IPS-15b (cell line): ENCODE measurements around the gene HIVEP2.

Source experiments
- H3K27me3 ChIP-seq: one replicate; pipeline ENCODE4 v1.6.1; 2013; ENCODE audit warnings: low read length; ENCODE audit not compliant: control insufficient read depth, insufficient read depth
- H3K36me3 ChIP-seq: one replicate; pipeline ENCODE4 v1.6.1; 2013; ENCODE audit warnings: low read length; ENCODE audit not compliant: control insufficient read depth, insufficient read depth
- H3K4me1 ChIP-seq: one replicate; pipeline ENCODE4 v1.6.1; 2013; ENCODE audit warnings: mild to moderate bottlenecking, low read length; ENCODE audit not compliant: control insufficient read depth, insufficient read depth
- H3K4me3 ChIP-seq: one replicate; pipeline ENCODE4 v1.5.1; 2013; ENCODE audit warnings: low read depth, low read length
- H3K9ac ChIP-seq: one replicate; pipeline ENCODE4 v1.6.1; 2013; ENCODE audit warnings: low read depth, mild to moderate bottlenecking, low read length
- H3K9me3 ChIP-seq: one replicate; pipeline ENCODE4 v1.6.1; 2013; ENCODE audit warnings: mild to moderate bottlenecking, low read length; ENCODE audit not compliant: control insufficient read depth, insufficient read depth

Gene HIVEP2

DNA sequence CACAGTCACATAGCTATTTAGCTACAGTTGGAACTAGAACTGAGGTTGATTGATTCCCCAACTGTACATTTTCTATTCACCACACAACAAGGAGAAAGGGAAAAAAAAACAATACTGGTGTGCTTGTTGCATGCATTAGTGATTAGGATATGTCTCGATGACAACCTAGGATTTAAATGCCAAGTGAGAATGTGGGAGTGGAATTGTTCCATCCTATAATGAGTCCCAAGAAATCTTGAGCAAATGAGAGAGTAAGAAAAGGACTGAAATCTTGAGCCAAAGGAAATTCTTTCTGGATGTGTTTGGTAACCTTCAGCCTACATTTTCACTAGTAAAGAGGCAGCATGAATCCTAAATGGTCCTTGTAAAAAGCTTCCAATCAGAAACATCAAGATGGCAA lies 232.7 kb downstream of the HIVEP2 start:
- Histone ChIP-seq H3K4me1 (peaks cover 2% of the 10 kb centered on the region), H3K4me3 (no peak overlapping the region)

DNA sequence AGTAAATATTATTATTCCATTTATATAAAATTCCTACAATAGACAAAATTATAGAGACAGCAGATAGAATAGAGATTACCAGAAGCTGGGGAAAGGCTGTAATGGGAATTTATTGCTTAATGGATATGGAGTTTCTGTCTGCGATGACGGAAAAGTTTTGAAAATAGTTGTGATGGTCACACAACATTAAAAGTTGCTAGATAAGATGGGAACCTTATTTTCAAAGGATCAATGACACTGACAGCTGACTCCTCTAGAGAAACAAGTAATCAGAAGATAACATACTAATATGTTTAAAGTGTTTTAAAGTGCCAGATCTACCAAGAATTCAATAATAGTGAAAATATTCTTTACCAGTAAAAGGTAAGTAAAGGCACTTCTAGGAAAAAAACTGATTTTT lies 236.3 kb downstream of the HIVEP2 start:
- Histone ChIP-seq H3K4me1 (no peaks in the 10 kb centered on the region), H3K4me3 (no peak overlapping the region), H3K9me3 (no peaks in the 10 kb centered on the region), H3K27me3 (no peaks in the 10 kb centered on the region), H3K9ac (no peak overlapping the region), H3K36me3 (no peaks in the 10 kb centered on the region)

More for the DNA sequence above, 232.7 kb downstream of the HIVEP2 start:
- Histone ChIP-seq H3K27me3 (no peaks in the 10 kb centered on the region), H3K9ac (no peak overlapping the region), H3K36me3 (no peaks in the 10 kb centered on the region), H3K9me3 (no peaks in the 10 kb centered on the region)

GRCh38 chr6:142707255-142707654 lies 237.7 kb downstream of the HIVEP2 start:
- H3K4me1 ChIP-seq: peaks cover 3% of the 10 kb centered on the region
- H3K9ac ChIP-seq: no peak overlapping the region
- H3K36me3 ChIP-seq: no peaks in the 10 kb centered on the region
- no peaks in the 10 kb centered on the region for H3K27me3 ChIP-seq
- no peaks in the 10 kb centered on the region for H3K9me3 ChIP-seq
- H3K4me3 ChIP-seq: no peak overlapping the region

- H3K4me1 ChIP-seq: peaks cover 3% of the 10 kb centered on the region
- no peak overlapping the region for H3K4me3 ChIP-seq
- no peaks in the 10 kb centered on the region for H3K36me3 ChIP-seq
- H3K27me3 ChIP-seq: no peaks in the 10 kb centered on the region
- H3K9me3 ChIP-seq: no peaks in the 10 kb centered on the region
- no peak overlapping the region for H3K9ac ChIP-seq
Observed at GRCh38 chr6:142706210-142706609, 238.8 kb downstream of the HIVEP2 start.

- Histone ChIP-seq H3K4me3 (no peak overlapping the region), H3K9ac (no peak overlapping the region), H3K27me3 (no peaks in the 10 kb centered on the region), H3K36me3 (no peaks in the 10 kb centered on the region), H3K4me1 (peaks cover 3% of the 10 kb centered on the region), H3K9me3 (no peaks in the 10 kb centered on the region)
Observed at GRCh38 chr6:142705054-142705453, 239.9 kb downstream of the HIVEP2 start.

DNA sequence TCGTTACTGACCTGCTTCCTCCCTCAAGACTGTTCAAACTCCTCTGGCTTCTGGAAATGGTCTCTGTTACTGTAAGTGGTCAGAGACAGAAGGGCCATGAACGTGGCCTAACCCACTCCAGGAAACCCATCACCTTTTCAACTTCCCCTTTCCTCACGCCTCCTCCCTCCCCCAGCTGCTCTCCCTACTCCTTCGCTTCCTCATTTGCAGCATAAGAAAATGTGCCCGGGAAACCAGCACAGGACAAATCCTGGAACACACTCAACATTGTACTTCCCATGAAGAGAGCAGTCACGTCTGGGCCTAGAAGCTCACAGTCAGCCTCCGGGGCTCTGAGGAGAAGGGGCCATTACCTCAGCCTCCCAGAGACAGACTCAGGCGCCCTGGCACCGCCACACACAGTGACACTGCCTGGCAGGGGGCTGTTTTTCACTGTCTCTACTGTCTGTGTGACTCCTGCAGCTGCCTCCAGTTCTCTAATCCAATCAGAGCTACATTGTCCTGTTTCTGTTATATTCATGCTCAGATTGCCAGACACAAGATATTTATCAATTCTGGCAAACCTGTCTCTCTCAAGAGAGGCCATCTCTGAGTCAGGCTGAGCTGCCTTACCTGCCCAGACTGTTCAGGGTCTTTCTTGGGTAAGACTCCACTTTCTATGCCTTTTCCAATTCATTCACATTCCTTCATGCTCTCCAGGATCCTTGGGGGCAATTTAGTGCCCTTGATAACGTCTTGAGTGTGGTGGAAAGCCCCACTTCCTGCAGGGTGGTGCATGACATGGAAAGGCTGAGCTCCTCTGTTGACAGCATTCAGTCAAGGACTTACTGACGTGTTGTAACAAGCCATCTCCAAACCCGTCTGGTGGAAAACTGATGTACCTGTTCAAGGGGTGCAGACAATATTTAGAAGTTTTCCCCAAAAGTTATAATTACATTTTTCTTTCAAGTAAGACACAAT lies 242.2 kb downstream of the HIVEP2 start:
- Histone ChIP-seq H3K9me3 (no peaks in the 10 kb centered on the region), H3K36me3 (no peaks in the 10 kb centered on the region), H3K27me3 (no peaks in the 10 kb centered on the region), H3K4me3 (no peak overlapping the region), H3K9ac (no peak overlapping the region), H3K4me1 (peaks cover 3% of the 10 kb centered on the region)
